GM10266 (cell line): Measurements from ENCODE around the gene RERE.

Experiments used
- DNase-seq: peaks from one replicate; pipeline ENCODE4 v3.0.0; 2012; ENCODE audit errors: extremely low spot score
- TF ChIP-seq, protein P1 (sequence below): IDR thresholded peaks from 2 replicates; pipeline ENCODE4 v1.5.1; 2012; ENCODE audit warnings: mild to moderate bottlenecking, low read depth; ENCODE audit not compliant: control insufficient read depth, insufficient read depth; ENCODE audit errors: missing control alignments

The RERE gene

DNA sequence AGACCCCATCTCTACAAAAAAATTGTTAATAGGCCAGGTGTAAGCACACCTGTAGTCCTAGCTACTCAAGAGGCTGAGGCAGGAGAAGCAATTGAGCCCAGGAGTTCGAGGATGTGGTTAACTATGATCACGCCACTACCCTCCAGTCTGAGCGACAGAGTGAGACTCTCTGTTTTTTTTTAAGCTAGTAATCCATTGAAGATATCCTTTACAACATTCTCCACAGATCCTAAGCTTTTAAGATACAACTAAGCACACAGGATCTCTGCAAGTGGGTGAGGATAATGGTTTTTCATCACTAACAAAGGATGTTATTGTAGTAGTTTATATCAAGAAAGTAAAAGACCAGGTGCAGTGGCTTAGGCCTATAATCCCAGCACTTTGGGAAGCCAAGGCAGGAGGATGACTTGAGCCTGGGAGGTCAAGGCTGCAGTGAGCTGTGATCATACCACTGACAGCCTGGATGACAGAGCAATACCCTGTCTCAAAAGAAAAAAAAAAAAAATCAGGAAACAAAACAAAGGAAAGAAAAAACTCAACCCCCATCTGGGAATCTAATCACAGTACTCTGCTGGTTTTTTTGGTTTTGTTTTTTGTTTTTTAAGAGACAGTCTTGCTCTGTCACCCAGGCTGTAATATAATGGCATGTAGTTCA lies 166.1 kb downstream of the RERE start:
- TF ChIP-seq, protein P1, sequence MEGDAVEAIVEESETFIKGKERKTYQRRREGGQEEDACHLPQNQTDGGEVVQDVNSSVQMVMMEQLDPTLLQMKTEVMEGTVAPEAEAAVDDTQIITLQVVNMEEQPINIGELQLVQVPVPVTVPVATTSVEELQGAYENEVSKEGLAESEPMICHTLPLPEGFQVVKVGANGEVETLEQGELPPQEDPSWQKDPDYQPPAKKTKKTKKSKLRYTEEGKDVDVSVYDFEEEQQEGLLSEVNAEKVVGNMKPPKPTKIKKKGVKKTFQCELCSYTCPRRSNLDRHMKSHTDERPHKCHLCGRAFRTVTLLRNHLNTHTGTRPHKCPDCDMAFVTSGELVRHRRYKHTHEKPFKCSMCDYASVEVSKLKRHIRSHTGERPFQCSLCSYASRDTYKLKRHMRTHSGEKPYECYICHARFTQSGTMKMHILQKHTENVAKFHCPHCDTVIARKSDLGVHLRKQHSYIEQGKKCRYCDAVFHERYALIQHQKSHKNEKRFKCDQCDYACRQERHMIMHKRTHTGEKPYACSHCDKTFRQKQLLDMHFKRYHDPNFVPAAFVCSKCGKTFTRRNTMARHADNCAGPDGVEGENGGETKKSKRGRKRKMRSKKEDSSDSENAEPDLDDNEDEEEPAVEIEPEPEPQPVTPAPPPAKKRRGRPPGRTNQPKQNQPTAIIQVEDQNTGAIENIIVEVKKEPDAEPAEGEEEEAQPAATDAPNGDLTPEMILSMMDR = no peak
- DNase-seq = no peak

DNA sequence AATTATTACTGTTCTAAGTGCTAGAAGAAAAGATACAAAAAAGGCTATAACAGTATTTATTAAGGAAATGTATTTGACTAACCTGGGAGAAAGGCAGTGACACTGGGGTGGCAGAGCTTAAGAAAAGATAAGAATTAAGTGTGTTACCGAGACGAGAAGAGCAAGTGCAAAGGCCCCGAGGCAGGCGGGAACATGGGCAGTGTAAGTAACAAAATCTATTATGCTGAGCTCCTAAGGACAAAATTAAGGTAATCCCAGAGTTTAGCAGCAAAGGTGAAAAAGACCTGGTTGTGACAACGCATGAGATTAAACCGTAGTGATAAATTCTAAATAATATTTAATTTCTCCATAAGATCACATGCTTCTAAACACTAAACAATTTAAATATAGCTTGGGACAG lies 167.6 kb downstream of the RERE start:
- no peak for DNase-seq
- TF ChIP-seq, protein P1 = no peak

DNA sequence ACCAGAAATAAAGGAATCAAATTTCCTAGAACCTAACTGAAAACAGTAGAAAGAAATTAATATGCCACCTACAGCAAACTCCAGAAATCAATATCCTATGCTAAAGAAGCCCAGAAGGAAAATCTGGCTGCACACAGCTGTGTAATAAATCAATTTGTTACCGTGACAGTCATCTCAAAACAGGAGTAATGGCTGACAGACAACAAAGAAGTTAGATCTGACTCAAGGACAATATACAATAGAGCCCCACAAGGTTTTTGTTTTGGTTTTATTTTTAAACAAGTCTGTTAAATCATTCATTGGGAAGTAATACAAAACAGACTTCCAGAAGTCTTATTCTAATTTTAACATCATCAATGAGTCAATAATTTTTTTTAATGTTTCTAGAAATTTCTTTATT lies 168.4 kb downstream of the RERE start:
- peak; percentile 51 for DNase-seq
- TF ChIP-seq, protein P1 = no peak

DNA sequence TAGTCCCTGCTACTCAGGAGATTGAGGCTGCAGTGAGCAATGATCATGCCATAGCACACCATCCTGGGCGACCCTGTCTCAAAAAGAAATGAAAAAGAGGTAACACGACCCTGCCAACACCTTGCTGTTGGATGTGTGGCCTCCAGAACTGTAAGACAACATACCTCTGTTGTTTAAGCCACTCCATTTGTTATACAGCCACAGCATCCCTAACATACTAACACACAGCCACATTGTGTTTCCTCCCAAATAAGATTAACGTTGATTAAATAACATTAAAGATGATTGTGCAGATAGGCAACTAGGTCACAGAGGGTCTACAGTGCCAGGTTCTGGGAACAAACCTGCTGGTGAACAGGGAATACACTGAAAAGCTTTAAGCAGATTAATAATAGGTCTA lies 170.4 kb downstream of the RERE start:
- TF ChIP-seq, protein P1 = no peak
- DNase-seq = no peak

DNA sequence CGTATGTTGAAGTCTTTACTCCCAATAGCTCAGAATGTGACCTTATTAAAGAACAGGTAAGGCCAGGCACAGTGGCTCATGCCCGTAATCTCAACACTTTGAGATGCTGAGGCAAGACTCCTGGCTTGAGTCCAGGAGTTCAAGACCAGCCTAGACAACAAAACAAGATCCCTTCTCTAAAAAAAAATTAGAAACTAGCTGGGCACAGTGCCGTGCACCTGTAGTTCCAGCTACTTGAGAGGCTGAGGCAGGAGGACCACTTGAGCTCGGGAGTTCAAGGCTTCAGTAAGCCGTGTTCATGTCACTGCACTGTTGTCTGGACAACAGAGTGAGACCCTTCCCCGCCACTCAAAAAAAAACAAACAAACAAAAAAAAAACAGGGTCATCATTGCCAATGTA lies 171.3 kb downstream of the RERE start:
- DNase-seq = no peak
- TF ChIP-seq, protein P1 = no peak

DNA sequence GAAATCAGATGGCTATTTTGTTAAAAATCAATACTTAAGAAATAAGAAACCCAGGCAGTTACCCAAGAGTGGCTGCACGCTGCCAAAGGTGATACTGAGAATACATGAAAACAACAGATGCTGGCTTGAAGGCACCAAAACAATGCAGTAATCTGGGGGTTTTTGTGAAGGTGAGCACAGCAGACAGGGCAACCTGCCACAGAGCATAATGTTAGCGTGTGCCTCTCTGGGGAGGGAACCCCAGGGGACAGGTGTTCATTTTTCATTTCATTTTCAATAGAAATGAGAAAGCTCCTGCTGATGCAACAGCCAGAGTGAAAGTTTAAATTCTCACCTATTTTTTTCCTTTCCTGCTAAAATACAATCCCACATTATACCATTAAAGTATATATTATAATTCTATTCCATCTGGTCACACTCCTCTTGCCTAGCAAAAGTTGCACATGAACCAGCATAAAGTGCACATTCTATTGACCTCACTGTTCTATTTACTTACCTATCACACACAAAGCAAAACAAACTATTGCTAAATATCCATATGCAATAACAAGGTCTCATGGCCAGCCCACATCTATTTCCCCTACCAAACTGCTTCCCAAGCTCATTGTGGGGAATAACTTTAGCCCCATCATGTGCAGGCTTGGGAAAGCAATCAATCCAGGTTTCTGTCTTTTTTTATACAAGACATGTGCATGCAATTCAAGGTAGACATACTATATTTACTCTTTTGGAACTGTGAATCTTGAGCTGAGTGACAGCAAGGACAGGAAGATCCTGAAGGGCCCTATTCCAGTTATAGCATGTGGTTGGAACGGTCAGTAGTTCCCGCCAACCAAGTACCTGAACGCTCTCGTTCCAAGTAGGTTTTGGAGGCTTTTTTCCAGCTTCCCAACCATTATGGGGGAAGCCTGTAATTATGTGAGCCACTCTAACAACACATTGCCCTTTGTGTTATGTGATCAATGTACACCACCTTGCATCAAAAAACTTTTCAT lies 173.6 kb downstream of the RERE start:
- TF ChIP-seq, protein P1 = no peak
- peak; percentile 37 for DNase-seq

DNA sequence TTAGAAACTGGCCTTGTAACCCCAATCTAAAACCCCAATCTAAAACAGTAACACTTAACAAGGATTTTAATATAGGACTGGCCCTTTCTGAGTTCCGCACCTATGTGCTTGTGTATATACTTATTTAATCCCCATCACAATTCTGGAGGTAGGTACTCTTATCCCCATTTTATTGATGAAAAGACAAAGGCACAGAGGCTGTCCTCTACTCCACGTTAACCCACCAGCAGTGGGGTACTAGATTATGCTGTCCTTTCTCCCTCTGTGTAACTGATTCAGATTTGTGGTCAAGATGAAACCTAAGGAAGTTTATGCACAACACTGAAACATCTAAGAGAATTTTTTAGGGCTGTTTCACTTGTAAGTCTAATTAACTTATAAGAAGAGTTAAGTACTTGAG lies 175.3 kb downstream of the RERE start:
- TF ChIP-seq, protein P1 = no peak
- DNase-seq = no peak
